ENCODE results near the gene MRPS18C.
"Not testable (repeated sequence)": the region's sequence is repeated elsewhere in the genome, so short reads cannot be mapped to it uniquely, and the experiment has no call there.

The MRPS18C gene

GRCh38 chr4:83501671-83502070, 45.8 kb downstream of the MRPS18C start:
- not testable (repeated sequence) for H3K9ac ChIP-seq (ENCODE audit: low read length); H3K4me1 ChIP-seq (ENCODE audit: control insufficient read depth, insufficient read depth, low read length); H3K36me3 ChIP-seq (ENCODE audit: control insufficient read depth, insufficient read depth, low read length, severe bottlenecking); H3K4me3 ChIP-seq (ENCODE audit: low read length); DNase-seq (ENCODE audit: low read depth); H3K9me3 ChIP-seq (ENCODE audit: control insufficient read depth, low read length); H3K27me3 ChIP-seq (replicated peaks; ENCODE audit: control insufficient read depth, insufficient read depth, low read length)

GRCh38 chr4:83503974-83504373, 48.1 kb downstream of the MRPS18C start:
- no peak for DNase-seq (ENCODE audit: low read depth)
- no peaks in the 10 kb centered on the region for H3K4me1 ChIP-seq (ENCODE audit: control insufficient read depth, insufficient read depth, low read length)
- H3K9me3 ChIP-seq (ENCODE audit: control insufficient read depth, low read length) = no peaks in the 10 kb centered on the region
- no peaks in the 10 kb centered on the region for H3K36me3 ChIP-seq (ENCODE audit: control insufficient read depth, insufficient read depth, low read length, severe bottlenecking)
- no peak overlapping the region for H3K9ac ChIP-seq (ENCODE audit: low read length)
- no peaks in the 10 kb centered on the region for H3K27me3 ChIP-seq (replicated peaks; ENCODE audit: control insufficient read depth, insufficient read depth, low read length)
- H3K4me3 ChIP-seq (ENCODE audit: low read length) = no peak overlapping the region

- Histone ChIP-seq H3K36me3 (ENCODE audit: control insufficient read depth, insufficient read depth, low read length, severe bottlenecking) (no peaks in the 10 kb centered on the region), H3K9me3 (ENCODE audit: control insufficient read depth, low read length) (no peaks in the 10 kb centered on the region), H3K4me3 (ENCODE audit: low read length) (no peak overlapping the region), H3K9ac (ENCODE audit: low read length) (no peak overlapping the region), H3K27me3 (replicated peaks; ENCODE audit: control insufficient read depth, insufficient read depth, low read length) (no peaks in the 10 kb centered on the region), H3K4me1 (ENCODE audit: control insufficient read depth, insufficient read depth, low read length) (no peaks in the 10 kb centered on the region)
- DNase-seq (ENCODE audit: low read depth) = no peak
Measured at GRCh38 chr4:83504503-83504902, 48.6 kb downstream of the MRPS18C start.

GRCh38 chr4:83504996-83505395, 49.1 kb downstream of the MRPS18C start:
- Histone ChIP-seq H3K36me3 (ENCODE audit: control insufficient read depth, insufficient read depth, low read length, severe bottlenecking) (no peaks in the 10 kb centered on the region), H3K27me3 (replicated peaks; ENCODE audit: control insufficient read depth, insufficient read depth, low read length) (no peaks in the 10 kb centered on the region), H3K9me3 (ENCODE audit: control insufficient read depth, low read length) (no peaks in the 10 kb centered on the region), H3K9ac (ENCODE audit: low read length) (no peak overlapping the region), H3K4me3 (ENCODE audit: low read length) (no peak overlapping the region), H3K4me1 (ENCODE audit: control insufficient read depth, insufficient read depth, low read length) (no peaks in the 10 kb centered on the region)
- no peak for DNase-seq (ENCODE audit: low read depth)

GRCh38 chr4:83509156-83509585, 53.3 kb downstream of the MRPS18C start:
- not testable (repeated sequence) for H3K27me3 ChIP-seq (replicated peaks; ENCODE audit: control insufficient read depth, insufficient read depth, low read length); H3K36me3 ChIP-seq (ENCODE audit: control insufficient read depth, insufficient read depth, low read length, severe bottlenecking); H3K4me1 ChIP-seq (ENCODE audit: control insufficient read depth, insufficient read depth, low read length); H3K9ac ChIP-seq (ENCODE audit: low read length); H3K9me3 ChIP-seq (ENCODE audit: control insufficient read depth, low read length); H3K4me3 ChIP-seq (ENCODE audit: low read length)
- peak; percentile 67 for DNase-seq (ENCODE audit: low read depth)

GRCh38 chr4:83510442-83510841, 54.6 kb downstream of the MRPS18C start:
- Histone ChIP-seq H3K4me3 (ENCODE audit: low read length) (no peak overlapping the region), H3K36me3 (ENCODE audit: control insufficient read depth, insufficient read depth, low read length, severe bottlenecking) (no peaks in the 10 kb centered on the region), H3K9me3 (ENCODE audit: control insufficient read depth, low read length) (no peaks in the 10 kb centered on the region), H3K27me3 (replicated peaks; ENCODE audit: control insufficient read depth, insufficient read depth, low read length) (no peaks in the 10 kb centered on the region), H3K9ac (ENCODE audit: low read length) (no peak overlapping the region), H3K4me1 (ENCODE audit: control insufficient read depth, insufficient read depth, low read length) (no peaks in the 10 kb centered on the region)
- no peak for DNase-seq (ENCODE audit: low read depth)
